ENCODE data around the gene FOSL1.

FOSL1 gene

DNA sequence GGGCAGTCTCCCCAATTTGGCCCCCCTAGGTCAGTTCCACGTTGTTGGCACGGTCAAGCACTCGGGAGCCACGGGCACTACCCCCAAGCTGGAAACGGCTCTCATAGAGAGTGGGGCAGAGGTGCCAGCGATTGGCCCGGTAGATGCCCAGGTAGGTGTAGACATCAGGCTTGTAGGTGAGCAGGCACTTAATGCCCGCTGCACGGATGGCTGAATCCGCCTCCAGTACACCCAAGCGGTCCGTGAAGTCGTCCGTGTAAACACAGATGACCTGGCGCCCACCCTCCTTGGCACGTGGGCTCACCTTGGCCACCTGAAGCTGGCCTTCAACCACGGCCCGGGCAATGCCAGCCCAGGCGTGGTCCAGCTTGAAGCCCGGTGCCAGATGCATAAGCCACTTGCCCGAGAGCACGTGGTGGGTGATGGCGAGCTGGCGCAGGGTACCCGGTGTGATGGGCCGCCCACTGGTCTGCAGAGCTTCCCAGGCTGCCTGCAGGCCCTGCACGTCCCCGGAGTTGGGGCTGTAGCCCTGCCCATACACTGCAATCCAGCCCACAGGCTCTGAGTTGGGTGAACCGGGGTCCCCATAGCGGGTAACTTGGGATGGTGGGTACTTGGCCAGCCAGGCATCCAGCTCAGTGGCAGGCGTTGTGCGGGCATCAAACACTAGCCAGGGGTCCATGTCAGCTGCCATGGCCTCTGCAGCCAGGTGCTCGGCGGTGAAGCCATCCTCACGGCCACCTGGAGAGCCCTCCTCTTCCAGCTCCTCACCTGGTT, 17.4 kb upstream of the FOSL1 start:
- peak overlapping the region; percentile 88 for H3K4me3 ChIP-seq (ENCODE audit: low read depth, low read length)
- peak overlapping the region; percentile 23 for H2AFZ ChIP-seq (ENCODE audit: insufficient read depth, low read length, poor library complexity)
- H3K27me3 ChIP-seq (ENCODE audit: insufficient read depth, low read length) = no peaks in the 10 kb centered on the region
- peaks cover 2% of the 10 kb centered on the region for H3K9me3 ChIP-seq (ENCODE audit: insufficient read depth, low read depth, low read length)
- peaks cover 19% of the 10 kb centered on the region for H3K79me1 ChIP-seq (ENCODE audit: low read length)
- H3K14ac ChIP-seq (ENCODE audit: low read length) = peak overlapping the region; percentile 98
- H3K23ac ChIP-seq (ENCODE audit: low read length) = no peak overlapping the region
- H3K4me1 ChIP-seq (ENCODE audit: control insufficient read depth in 1 of 2, insufficient read depth in 2 of 2, low read length in 2 of 2) = peaks cover 39 to 43% of the 10 kb centered on the region in 2 experiments
- H3K4me2 ChIP-seq (ENCODE audit: low read length) = peak overlapping the region; percentile 77
- H2AK5ac ChIP-seq (ENCODE audit: low read length) = peak overlapping the region; percentile 11
- H3K36me3 ChIP-seq (ENCODE audit: control insufficient read depth in 1 of 2, insufficient read depth in 2 of 2, low read length in 2 of 2) = peaks cover 26 to 27% of the 10 kb centered on the region in 2 experiments
- H4K12ac ChIP-seq (ENCODE audit: low read depth, low read length) = peak overlapping the region; percentile 95
- no peak overlapping the region for H2BK5ac ChIP-seq (ENCODE audit: low read depth, low read length, poor library complexity)
- peaks cover 10% of the 10 kb centered on the region for H3K79me2 ChIP-seq (ENCODE audit: control insufficient read depth, insufficient read depth, low read length, poor library complexity)
- H4K91ac ChIP-seq (ENCODE audit: low read depth, low read length) = peak overlapping the region; percentile 95
- H4K8ac ChIP-seq (ENCODE audit: low read depth, low read length) = peak overlapping the region; percentile 93
- peak overlapping the region; percentile 6 for H3K18ac ChIP-seq (ENCODE audit: low read length)
- H2BK12ac ChIP-seq (ENCODE audit: low read length) = peak overlapping the region; percentile 25
- H3K4ac ChIP-seq (ENCODE audit: low read depth, low read length) = peak overlapping the region; percentile 35
- no peak overlapping the region for H3K27ac ChIP-seq (ENCODE audit: low read depth, low read length)
- H3K9ac ChIP-seq (ENCODE audit: low read length) = peak overlapping the region; percentile 96
- H2BK120ac ChIP-seq (ENCODE audit: insufficient read depth, low read length, poor library complexity) = no peak overlapping the region
- WGBS (ENCODE audit: extremely low coverage, insufficient coverage, insufficient read length) = no CpG with 5 or more reads among the region's 35 CpGs
- no peak for DNase-seq

DNA sequence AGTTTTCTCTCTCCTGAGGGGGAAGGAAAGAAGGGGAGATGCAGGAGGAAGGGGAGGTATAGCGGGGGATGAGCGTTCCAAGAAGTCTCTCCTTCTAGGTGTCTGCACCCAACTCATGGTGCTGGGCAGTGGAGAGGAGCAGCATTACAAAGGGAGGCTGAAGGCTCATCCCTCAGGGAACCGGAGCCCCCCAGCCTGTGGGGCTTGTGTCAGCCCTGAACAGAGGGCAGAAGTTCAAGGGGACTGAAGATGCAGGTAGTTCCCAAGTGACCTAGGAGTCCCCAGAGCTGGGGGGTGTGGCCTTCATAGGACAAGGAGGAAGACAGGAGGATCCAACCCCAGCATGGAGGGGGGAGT, 16.9 kb upstream of the FOSL1 start:
- Histone ChIP-seq H3K18ac (ENCODE audit: low read length) (peak overlapping the region; percentile 6), H3K4me3 (ENCODE audit: low read depth, low read length) (peak overlapping the region; percentile 21), H4K12ac (ENCODE audit: low read depth, low read length) (no peak overlapping the region), H2BK12ac (ENCODE audit: low read length) (peak overlapping the region; percentile 1), H3K4me1 (ENCODE audit: control insufficient read depth in 1 of 2, insufficient read depth in 2 of 2, low read length in 2 of 2) (peaks cover 40 to 43% of the 10 kb centered on the region in 2 experiments), H2AK5ac (ENCODE audit: low read length) (peak overlapping the region; percentile 34), H3K79me1 (ENCODE audit: low read length) (peaks cover 19% of the 10 kb centered on the region), H3K27ac (ENCODE audit: low read depth, low read length) (no peak overlapping the region), H3K4ac (ENCODE audit: low read depth, low read length) (peak overlapping the region; percentile 35), H4K8ac (ENCODE audit: low read depth, low read length) (no peak overlapping the region), H3K27me3 (ENCODE audit: insufficient read depth, low read length) (no peaks in the 10 kb centered on the region), H2BK5ac (ENCODE audit: low read depth, low read length, poor library complexity) (no peak overlapping the region), H3K9me3 (ENCODE audit: insufficient read depth, low read depth, low read length) (peaks cover 2% of the 10 kb centered on the region), H3K23ac (ENCODE audit: low read length) (no peak overlapping the region), H3K79me2 (ENCODE audit: control insufficient read depth, insufficient read depth, low read length, poor library complexity) (peaks cover 10% of the 10 kb centered on the region), H3K4me2 (ENCODE audit: low read length) (no peak overlapping the region), H2BK120ac (ENCODE audit: insufficient read depth, low read length, poor library complexity) (no peak overlapping the region), H2AFZ (ENCODE audit: insufficient read depth, low read length, poor library complexity) (no peak overlapping the region), H4K91ac (ENCODE audit: low read depth, low read length) (no peak overlapping the region), H3K9ac (ENCODE audit: low read length) (peak overlapping the region; percentile 14), H3K14ac (ENCODE audit: low read length) (no peak overlapping the region), H3K36me3 (ENCODE audit: control insufficient read depth in 1 of 2, insufficient read depth in 2 of 2, low read length in 2 of 2) (peaks cover 21 to 22% of the 10 kb centered on the region in 2 experiments)
- DNase-seq = no peak
- WGBS (ENCODE audit: extremely low coverage, insufficient coverage, insufficient read length) = no CpG with 5 or more reads among the region's 3 CpGs

DNA sequence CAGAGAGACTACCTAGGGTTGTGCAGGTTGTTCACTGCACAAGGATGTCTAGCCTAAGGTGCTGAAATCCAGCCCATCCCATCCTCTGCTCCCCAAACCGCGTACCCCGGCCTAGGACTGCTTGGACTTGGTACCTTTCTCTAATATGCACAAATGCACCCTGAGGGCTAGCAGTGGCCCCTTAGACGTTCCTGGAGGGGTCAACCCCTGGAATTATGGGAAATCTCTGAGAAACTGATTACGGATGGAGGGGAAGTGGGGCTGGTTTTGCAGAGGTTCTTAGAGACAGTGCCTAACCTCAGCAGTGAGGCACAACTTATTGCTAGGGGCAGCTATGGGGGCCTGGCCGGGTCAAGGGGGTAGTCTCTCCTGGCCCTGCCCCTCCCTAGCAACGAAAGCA, 16.2 kb upstream of the FOSL1 start:
- Histone ChIP-seq H2AFZ (ENCODE audit: insufficient read depth, low read length, poor library complexity) (no peak overlapping the region), H3K4me3 (ENCODE audit: low read depth, low read length) (no peak overlapping the region), H3K9ac (ENCODE audit: low read length) (no peak overlapping the region), H3K79me1 (ENCODE audit: low read length) (peaks cover 19% of the 10 kb centered on the region), H3K79me2 (ENCODE audit: control insufficient read depth, insufficient read depth, low read length, poor library complexity) (peaks cover 10% of the 10 kb centered on the region), H3K4ac (ENCODE audit: low read depth, low read length) (no peak overlapping the region), H3K18ac (ENCODE audit: low read length) (no peak overlapping the region), H3K27ac (ENCODE audit: low read depth, low read length) (peak overlapping the region; percentile 79), H2BK5ac (ENCODE audit: low read depth, low read length, poor library complexity) (no peak overlapping the region), H2BK120ac (ENCODE audit: insufficient read depth, low read length, poor library complexity) (peak overlapping the region; percentile 43), H3K14ac (ENCODE audit: low read length) (peak overlapping the region; percentile 36), H2AK5ac (ENCODE audit: low read length) (no peak overlapping the region), H4K12ac (ENCODE audit: low read depth, low read length) (no peak overlapping the region), H3K27me3 (ENCODE audit: insufficient read depth, low read length) (no peaks in the 10 kb centered on the region), H3K36me3 (ENCODE audit: control insufficient read depth in 1 of 2, insufficient read depth in 2 of 2, low read length in 2 of 2) (peaks cover 18% of the 10 kb centered on the region in 2 experiments), H2BK12ac (ENCODE audit: low read length) (peak overlapping the region; percentile 35), H3K23ac (ENCODE audit: low read length) (no peak overlapping the region), H3K9me3 (ENCODE audit: insufficient read depth, low read depth, low read length) (peaks cover 2% of the 10 kb centered on the region), H4K91ac (ENCODE audit: low read depth, low read length) (peak overlapping the region; percentile 52), H3K4me1 (ENCODE audit: control insufficient read depth in 1 of 2, insufficient read depth in 2 of 2, low read length in 2 of 2) (peaks cover 43 to 45% of the 10 kb centered on the region in 2 experiments), H4K8ac (ENCODE audit: low read depth, low read length) (no peak overlapping the region), H3K4me2 (ENCODE audit: low read length) (no peak overlapping the region)
- no CpG with 5 or more reads among the region's 7 CpGs for WGBS (ENCODE audit: extremely low coverage, insufficient coverage, insufficient read length)
- DNase-seq = no peak

DNA sequence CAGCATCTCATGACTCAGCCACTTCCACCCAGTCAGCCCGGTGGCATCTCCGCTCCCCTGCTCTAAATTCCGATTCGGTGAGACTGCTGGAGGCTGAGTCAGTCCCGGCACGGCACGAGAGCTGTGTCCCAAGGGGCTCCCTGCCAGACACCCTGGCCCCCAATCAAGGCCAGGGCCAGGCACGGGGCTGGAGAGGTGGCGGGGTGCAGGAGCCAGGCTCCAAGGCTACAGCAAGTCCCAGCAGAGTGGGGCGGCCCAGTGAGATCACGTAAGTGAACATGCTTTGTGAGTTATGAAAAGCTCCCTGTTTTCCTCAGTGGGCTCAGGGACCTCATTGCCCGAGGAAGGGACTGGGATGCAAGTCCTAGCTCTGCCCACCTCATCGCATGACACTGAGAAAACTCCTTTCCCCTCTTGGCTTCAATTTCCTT, 15.6 kb upstream of the FOSL1 start:
- peak; percentile 90 to 92 for DNase-seq
- no peak overlapping the region for H2AFZ ChIP-seq (ENCODE audit: insufficient read depth, low read length, poor library complexity)
- no peaks in the 10 kb centered on the region for H3K27me3 ChIP-seq (ENCODE audit: insufficient read depth, low read length)
- H3K4me2 ChIP-seq (ENCODE audit: low read length) = peak overlapping the region; percentile 27
- H3K9ac ChIP-seq (ENCODE audit: low read length) = no peak overlapping the region
- peak overlapping the region; percentile 43 for H4K8ac ChIP-seq (ENCODE audit: low read depth, low read length)
- peak overlapping the region; percentile 52 for H3K18ac ChIP-seq (ENCODE audit: low read length)
- peak overlapping the region; percentile 28 for H3K4ac ChIP-seq (ENCODE audit: low read depth, low read length)
- peaks cover 2% of the 10 kb centered on the region for H3K9me3 ChIP-seq (ENCODE audit: insufficient read depth, low read depth, low read length)
- H2BK120ac ChIP-seq (ENCODE audit: insufficient read depth, low read length, poor library complexity) = peak overlapping the region; percentile 43
- peak overlapping the region; percentile 79 for H3K27ac ChIP-seq (ENCODE audit: low read depth, low read length)
- H3K4me3 ChIP-seq (ENCODE audit: low read depth, low read length) = no peak overlapping the region
- H2BK5ac ChIP-seq (ENCODE audit: low read depth, low read length, poor library complexity) = peak overlapping the region; percentile 45
- no peak overlapping the region for H3K23ac ChIP-seq (ENCODE audit: low read length)
- peaks cover 19% of the 10 kb centered on the region for H3K79me1 ChIP-seq (ENCODE audit: low read length)
- peak overlapping the region; percentile 52 for H4K91ac ChIP-seq (ENCODE audit: low read depth, low read length)
- peaks cover 14% of the 10 kb centered on the region in 2 experiments for H3K36me3 ChIP-seq (ENCODE audit: control insufficient read depth in 1 of 2, insufficient read depth in 2 of 2, low read length in 2 of 2)
- H3K4me1 ChIP-seq (ENCODE audit: control insufficient read depth in 1 of 2, insufficient read depth in 2 of 2, low read length in 2 of 2) = peaks cover 43 to 46% of the 10 kb centered on the region in 2 experiments
- H3K14ac ChIP-seq (ENCODE audit: low read length) = peak overlapping the region; percentile 36
- H4K12ac ChIP-seq (ENCODE audit: low read depth, low read length) = peak overlapping the region; percentile 16
- H3K79me2 ChIP-seq (ENCODE audit: control insufficient read depth, insufficient read depth, low read length, poor library complexity) = peaks cover 10% of the 10 kb centered on the region
- H2AK5ac ChIP-seq (ENCODE audit: low read length) = no peak overlapping the region
- H2BK12ac ChIP-seq (ENCODE audit: low read length) = peak overlapping the region; percentile 58
- no CpG with 5 or more reads among the region's 13 CpGs for WGBS (ENCODE audit: extremely low coverage, insufficient coverage, insufficient read length)

Measured in trophoblast cell (in vitro differentiated cells and primary cell).